Hematopoietic multipotent progenitor cell treated with erythropoietin and hydrocortisone succinate and interleukin-3 and kit ligand, for 17 days (in vitro differentiated cells): ENCODE data around the gene STAT5B.
"Not testable (repeated sequence)": the region's sequence is repeated elsewhere in the genome, so short reads cannot be mapped to it uniquely, and the experiment has no call there.

Experiments
- DNase-seq: peaks from one replicate; pipeline ENCODE4 v3.0.0-alpha.2; 2015; ENCODE audit warnings: low spot score

STAT5B gene

GRCh38 chr17:42233156-42233555, 43.0 kb downstream of the STAT5B start:
- no peak for DNase-seq

GRCh38 chr17:42230225-42230624, 46.0 kb downstream of the STAT5B start:
- DNase-seq: no peak

GRCh38 chr17:42227849-42228700, 48.1 kb downstream of the STAT5B start:
- no peak for DNase-seq

- no peak for DNase-seq
Measured at GRCh38 chr17:42225646-42226045, 50.5 kb downstream of the STAT5B start.

GRCh38 chr17:42224651-42225050, 51.5 kb downstream of the STAT5B start:
- no peak for DNase-seq

- DNase-seq: peak; percentile 70
Measured at GRCh38 chr17:42221886-42222745, 54.1 kb downstream of the STAT5B start.

GRCh38 chr17:42219280-42219679, 56.9 kb downstream of the STAT5B start:
- not testable (repeated sequence) for DNase-seq

- no peak for DNase-seq
Measured at GRCh38 chr17:42214156-42214555, 62.0 kb downstream of the STAT5B start.

GRCh38 chr17:42212382-42212781, 63.8 kb downstream of the STAT5B start:
- DNase-seq: no peak

- not testable (repeated sequence) for DNase-seq
Measured at GRCh38 chr17:42211921-42212341, 64.3 kb downstream of the STAT5B start.

GRCh38 chr17:42210046-42210445, 66.1 kb downstream of the STAT5B start:
- DNase-seq: no peak

GRCh38 chr17:42206153-42206612, 70.0 kb downstream of the STAT5B start:
- not testable (repeated sequence) for DNase-seq

- no peak for DNase-seq
Measured at GRCh38 chr17:42203354-42203753, 72.8 kb downstream of the STAT5B start.

GRCh38 chr17:42202696-42203095, 73.5 kb downstream of the STAT5B start:
- DNase-seq: no peak

GRCh38 chr17:42202159-42202558, 74.0 kb downstream of the STAT5B start:
- no peak for DNase-seq

- no peak for DNase-seq
Measured at GRCh38 chr17:42201458-42201772, 74.8 kb downstream of the STAT5B start.

GRCh38 chr17:42200706-42201457, 75.3 kb downstream of the STAT5B start:
- no peak for DNase-seq

- DNase-seq: no peak
Measured at GRCh38 chr17:42199416-42200011, 76.7 kb downstream of the STAT5B start.

GRCh38 chr17:42198897-42199296, 77.3 kb downstream of the STAT5B start:
- no peak for DNase-seq

- DNase-seq: no peak
Measured at GRCh38 chr17:42197564-42198156, 78.5 kb downstream of the STAT5B start.
